Measurements from ENCODE around the gene TSPAN7.

GRCh38 chrX:38651625-38652601 lies 90.6 kb downstream of the TSPAN7 start:
- TF ChIP-seq CTCF (IDR thresholded peaks at IDR 0.05 in 8 of 11, conservative IDR thresholded peaks at IDR 0.05 in 3 of 11) = no peak
- no peak for TF ChIP-seq POLR2A (IDR thresholded peaks at IDR 0.05)
- no peak for TF ChIP-seq POLR2AphosphoS5 (IDR thresholded peaks at IDR 0.05)

Measured in spleen (tissue), 7 donors.